HG02885 (cell line): ENCODE measurements around the gene UBE2Q1.

ENCODE experiments used
- ATAC-seq: cut with Tn5 transposase; IDR thresholded peaks from one replicate; pipeline ENCODE4 v1.9.1; 2021; ENCODE audit warnings: mild to moderate bottlenecking; ENCODE audit not compliant: unreplicated experiment, poor library complexity

Gene UBE2Q1

DNA sequence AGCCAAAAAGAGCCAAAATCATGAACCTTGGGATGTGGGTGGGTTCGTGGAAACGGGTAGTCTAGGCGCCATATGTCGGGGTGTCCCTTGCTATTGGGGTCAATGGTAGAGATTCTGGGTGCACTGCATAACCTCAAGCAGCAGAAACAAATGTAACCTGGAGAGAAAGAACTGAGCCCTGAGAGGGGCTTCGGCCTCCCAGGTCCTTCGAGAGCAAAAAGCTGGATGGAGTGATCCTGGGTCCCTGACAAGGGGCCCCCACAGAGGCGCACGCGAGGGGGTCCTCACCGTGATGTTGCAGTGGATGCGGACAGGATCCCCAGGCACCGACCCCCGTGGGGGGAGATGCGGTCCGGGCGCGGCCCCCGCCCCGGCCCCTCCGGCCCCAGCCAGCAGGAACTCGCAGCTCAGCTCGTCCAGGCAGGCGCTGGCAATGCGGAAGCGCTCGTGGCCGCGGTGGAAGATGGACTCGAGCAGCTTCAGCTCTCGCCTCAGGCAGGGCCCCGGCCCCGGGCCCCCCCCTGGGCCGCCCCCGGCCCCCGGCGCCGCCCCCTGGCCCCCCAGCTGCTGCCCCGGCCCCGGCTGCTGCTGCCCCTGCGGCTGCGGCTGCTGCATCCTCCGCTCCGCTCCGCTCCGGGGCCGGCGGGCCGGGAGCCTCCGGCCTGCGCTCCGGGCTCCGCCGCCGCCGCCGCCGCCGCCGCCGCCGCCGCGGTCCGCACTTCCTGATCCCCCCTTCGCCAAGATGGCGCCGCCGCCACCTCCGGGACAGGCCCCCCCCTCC, at the start of gene UBE2Q1:
Gene UBE2Q1 (minus strand): TSS at position 724 of the 781 bp plus-strand sequence. CDS start 109 bp downstream, at position 615.
- peak; percentile 18 for ATAC-seq

DNA sequence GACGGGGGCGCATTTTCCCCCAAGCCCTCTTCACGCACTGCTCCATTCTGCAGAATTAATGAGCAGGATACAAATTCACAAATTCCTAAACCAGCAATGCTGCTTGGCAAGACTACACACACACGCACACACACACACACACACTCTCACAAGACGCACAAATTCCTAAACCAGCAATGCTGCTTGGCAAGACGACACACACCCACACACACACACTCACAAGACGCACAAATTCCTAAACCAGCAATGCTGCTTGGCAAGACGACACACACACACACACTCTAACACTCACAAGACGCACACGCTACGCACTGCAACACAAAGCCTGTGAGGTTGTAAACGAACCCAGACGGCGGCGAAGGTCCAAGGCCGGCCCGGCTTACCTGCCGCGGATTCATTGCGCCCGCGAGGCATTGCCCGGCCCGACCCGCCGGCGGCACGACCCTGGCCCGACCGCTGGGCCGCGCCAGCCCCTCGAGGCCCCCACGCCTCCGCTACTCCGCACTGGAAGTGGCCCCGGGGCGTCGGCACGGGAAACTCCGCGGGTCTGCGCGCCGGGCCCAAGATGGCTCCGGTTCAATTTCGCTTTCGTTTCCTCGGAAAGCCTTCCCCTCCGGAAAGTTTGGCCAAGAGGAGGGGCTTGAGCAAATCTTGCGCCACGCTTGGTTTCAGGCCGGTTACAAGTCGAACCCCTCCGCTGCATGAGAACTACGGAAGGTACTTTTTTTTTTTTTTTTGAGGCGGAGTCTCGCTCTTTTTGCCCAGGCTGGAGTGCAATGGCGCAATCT, 49.3 kb upstream of the UBE2Q1 start, which contains the start of gene ADAR:
Gene ADAR (minus strand): TSS at position 578 of the 788 bp plus-strand sequence. CDS start 180 bp downstream, at position 398.
- ATAC-seq: peak; percentile 71

DNA sequence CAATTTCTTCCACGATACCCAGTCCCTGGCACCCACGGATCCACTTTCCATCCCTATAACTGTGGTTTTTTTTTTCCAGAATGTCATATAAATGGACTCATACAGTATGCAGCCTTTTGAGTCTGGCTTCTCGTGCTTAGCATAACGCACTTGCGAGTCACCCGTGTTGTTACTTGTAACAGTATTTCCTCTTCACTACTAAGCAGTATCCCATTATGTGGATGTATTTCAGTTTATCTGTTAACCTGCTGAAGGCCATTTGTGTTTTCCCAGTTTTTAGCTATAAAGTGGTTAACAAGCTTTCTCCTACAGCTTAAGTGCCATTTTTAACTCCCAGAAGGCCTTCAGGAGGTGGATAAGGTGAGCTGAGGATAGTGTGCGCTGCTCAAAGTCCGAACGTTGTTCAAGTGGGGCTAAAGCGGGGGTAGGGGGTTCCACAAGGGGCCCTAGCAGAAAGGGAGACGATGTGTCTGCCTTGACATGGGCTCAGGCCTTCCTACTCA, 48.7 kb upstream of the UBE2Q1 start:
- ATAC-seq: peak; percentile 21

DNA sequence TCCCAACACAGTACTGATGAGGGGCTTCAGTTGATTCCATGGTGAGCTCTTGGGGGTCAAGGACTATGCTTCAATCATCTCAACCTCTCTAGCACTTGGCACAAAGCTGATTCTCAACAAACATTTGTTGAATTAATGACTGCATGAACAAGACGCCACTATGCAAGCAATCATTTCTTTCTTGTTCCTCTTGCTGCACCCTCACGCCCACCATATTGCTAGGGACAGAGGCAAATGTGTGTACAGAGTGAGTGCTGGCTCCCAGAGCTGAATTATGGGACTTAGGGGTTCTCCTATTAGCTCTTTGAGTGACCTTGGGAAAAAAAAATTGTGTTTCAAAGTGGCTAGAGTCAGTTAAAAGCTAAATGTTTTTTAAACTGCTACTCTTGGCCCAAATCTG, 47.1 kb upstream of the UBE2Q1 start:
- ATAC-seq: no peak

DNA sequence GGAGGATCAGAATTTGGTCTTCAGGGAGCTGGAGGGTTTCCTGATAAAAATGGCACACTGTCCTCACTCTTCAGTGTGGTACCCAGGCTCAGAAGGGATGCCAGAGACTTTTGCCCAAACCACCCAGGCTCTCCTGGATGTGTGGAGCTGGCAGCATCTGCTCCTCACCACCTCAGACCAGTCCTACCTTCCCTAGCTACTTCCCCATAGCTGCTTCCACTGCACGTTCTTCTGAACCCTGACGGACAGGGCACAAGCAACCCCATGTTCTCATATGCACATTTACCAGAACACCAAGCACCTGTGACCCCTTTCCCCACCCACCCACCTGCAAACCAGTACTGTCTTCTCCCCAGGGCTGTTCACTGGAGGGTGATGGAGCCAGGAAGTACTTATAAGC, 44.9 kb upstream of the UBE2Q1 start:
- no peak for ATAC-seq

DNA sequence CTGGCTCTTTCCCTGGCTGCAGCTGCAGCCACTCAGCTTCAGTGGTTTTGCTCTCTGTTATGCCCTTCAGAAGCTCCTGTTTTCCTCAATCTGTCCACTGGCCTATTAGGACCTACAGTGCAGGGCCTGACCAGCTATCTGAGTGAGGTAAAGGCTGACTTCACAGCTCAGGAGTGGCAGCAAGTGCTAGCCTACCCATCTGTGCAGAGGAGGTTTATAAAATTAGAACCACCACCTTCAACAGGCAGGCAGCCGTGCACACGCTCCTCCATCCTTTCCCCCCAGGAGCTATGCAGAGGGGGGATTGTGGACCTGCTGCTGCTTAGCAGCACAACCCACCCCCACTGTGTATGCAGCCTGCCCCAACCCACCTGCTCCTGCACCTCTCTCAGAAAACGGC, 41.2 kb upstream of the UBE2Q1 start:
- no peak for ATAC-seq

DNA sequence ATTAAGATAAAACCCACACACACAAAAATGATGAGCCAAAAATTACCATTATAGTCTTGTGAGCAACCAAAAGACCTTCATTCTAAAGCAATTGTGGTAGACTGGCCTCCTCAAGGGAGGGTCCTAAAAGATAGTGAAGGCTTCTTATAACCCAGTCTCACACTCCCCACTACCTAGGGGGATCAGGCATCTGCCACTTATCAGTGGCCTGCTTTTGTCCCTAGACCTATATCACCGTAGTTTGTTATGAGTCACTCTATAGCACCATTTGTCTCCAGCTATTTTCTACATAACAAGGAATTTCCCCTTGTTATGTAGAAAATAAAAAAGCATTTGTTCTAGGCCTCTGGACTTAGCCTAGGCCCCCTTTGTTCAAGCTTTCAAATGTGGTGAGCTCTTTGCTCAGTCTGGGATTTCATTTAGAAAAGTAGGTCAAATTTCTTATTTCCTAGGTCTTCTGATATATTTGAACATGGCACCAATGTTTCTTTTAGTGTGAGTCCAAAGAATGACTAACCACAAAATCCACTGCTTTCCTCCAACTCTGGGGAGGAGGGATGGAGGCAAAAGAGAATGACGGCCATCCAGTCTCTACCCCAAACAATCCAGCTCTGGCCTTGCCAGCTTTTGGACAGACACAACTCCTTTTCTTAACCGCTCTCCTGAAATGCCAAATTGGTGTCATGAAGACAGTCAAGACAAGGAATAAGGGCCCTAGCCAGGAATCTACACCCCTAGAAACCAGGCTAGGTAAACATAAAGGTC, 40.6 kb upstream of the UBE2Q1 start:
- ATAC-seq: no peak

DNA sequence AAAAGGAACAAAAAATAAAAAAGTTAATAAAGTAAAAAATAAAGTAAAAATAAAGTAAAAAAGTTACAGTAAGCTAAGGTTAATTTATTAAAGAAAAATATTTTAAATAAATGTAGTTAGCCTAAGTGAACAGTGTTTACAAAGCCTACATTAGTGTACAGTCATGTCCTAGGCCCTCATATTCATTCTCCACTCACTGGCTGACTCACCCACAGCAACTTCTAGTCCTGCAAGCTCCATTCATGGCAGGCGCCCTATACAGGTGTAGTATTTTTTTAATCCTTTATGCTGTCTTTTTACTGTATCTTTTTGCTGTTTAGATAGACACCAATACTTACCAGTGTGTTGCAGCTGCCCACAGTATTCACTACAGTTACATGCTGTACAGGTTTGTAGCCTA, 37.2 kb upstream of the UBE2Q1 start:
- ATAC-seq: no peak

DNA sequence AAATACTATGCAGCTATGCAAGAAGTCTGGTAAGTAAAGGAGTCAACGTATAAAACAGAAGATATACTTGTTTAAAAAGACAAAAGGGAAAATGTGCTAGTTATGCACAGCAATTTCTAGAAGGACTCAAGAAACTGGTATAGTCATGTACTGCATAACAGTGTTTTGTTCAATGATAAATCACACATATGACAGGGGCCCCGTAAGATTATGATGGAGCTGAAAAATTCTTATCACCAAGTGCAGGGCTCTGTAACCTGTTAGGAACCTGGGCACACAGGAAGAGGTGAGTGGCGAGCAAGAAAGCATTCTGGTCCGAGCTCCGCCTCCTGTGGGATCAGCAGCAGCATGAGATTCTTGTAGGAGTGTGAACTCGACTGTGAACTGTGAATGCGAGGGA, 36.3 kb upstream of the UBE2Q1 start:
- ATAC-seq: no peak

DNA sequence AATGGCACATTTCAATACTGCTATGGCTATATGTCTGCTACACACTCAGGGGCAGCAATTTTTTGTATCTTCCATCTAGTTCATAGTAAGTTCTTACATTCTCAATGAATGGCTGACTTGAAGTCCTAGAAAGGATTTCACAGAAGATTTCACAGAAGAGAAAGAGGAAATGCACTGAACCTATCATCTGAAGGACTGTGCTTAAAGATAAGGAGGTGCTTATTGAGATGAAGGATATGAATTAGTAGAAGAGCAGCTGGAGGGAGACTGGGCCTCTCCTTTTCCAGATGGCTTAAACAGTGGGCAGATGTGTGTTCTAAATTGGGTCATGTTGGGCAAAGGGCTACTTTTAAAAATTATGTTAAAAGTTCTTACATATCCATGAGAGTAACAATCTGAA, 34.9 kb upstream of the UBE2Q1 start:
- no peak for ATAC-seq

DNA sequence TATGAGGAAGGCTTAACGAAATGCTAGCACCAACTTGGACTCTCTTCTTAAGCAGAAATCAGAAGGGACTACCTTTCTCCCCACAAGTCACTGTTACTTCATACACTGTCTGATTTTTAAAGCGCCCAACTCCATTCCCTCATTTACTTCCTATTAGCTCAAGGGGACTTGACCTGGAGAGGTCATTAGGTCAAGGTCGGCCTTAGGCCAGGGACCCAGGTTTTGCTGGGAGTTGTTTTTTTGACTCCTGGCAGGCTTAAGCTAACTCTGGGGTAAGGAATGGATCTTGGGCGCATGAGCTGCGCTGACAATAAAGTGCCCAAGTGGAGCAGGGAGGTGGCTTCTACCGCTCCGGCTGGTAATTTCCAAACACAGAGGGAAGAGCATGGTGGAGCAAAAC, 32.7 kb upstream of the UBE2Q1 start:
- no peak for ATAC-seq

DNA sequence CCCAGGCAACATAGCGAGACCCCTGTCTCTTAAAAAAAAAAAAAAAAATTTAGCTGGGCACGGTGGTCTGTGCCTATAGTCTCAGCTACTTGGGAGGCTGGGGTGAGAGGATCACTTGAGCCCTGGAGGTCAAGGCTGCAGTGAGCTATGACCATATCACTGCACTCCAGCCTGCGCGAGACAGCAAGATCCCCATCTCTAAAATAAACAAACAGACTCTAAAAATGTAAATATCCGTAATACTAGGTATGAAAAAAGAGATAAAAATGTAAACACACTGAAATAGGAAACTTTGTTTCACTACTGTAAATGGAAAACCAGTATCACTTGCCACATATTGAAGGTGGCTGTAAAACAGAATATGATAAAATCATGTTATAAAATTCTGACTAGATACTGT, 32.3 kb upstream of the UBE2Q1 start:
- ATAC-seq: no peak

DNA sequence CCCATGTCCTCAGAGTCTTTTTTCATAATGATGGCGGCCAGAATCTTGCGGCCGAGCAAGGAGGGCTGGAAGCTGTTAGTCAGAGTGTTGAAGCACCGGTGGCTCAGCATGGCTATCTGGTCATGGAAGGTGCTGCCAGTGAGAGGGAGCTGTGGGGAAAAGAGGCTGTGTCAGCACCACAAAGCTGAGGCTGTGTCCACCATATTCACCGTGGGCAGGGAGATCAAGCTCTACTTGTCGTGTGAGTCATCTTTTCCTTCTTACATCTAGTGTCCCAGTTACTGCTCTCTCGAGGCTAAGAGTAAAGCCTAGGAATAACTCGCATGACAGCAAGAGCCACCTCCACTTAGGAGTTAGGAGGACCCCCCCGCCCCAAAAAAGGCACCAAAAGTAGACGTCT, 31.3 kb upstream of the UBE2Q1 start:
- no peak for ATAC-seq

DNA sequence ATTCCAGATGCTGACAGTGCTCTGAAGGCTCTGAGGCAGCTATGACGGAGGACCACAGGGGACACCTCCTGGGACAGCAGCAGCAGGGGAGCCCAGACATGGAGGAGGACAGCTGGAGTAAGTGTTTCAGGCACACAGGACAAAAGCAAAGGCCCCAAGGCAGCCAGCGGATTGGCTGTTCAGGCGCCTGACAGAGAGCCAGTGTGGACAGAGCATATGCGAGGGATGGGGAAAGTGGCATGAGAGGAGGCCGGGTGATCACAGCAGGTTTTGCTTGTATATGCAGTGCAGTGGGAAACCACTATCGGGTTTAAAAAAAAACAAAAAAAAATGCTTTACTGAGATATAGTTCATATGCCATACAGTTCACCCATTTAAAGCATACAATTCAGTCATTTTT, 28.2 kb upstream of the UBE2Q1 start:
- ATAC-seq: no peak

DNA sequence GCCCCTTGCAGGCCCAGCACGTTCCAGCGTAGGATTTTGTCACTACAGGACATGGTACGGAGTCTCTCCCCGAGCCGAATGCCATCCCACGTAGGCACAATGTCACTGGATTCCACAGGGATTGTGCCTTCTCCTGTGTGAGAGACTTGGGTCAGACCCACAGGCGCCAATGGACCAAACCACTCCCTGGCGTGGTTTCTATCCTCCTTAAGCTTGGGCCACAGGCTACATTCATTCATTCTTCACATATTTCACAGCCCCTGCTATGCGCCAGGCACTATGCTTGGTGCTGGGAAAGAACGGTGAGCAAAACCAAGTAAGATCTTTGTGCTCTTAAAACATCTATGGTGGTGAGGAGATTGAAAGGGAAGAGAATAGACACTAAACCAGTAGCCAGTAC, 27.8 kb upstream of the UBE2Q1 start:
- ATAC-seq: no peak

DNA sequence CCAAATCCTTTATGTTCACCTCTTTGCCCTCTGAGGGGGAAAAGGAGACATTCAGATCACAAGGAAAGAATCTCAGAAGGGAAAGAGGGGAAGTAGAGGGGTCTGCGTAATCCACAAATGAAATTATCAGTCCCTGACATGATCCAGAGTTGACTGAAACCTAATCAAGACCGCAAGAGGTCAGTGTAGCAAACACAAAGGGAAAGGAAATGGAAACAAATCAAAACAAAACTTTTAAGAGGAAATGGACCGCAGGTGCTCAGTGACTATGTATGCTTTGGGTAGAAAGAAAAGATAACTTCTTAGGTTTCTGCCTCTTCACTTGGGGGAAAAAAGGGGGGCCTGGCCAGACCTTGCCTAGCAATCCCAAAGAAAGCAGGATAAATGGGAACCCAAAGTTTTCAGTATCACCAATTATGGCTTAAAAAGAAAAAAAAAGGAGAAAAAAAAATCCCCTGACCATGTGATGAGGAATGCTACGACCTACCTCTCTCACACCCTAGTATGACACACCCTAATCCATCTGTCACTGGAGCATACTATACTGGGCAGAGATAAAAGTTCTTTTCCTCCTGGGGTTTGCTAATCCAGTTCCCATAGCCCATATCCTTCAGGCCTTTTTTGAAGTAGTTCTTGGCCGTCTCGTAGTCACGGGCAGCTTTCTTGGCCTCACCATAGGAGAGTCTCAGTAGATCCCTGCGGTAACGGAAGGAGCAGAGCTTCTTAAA, 26.0 kb upstream of the UBE2Q1 start:
- ATAC-seq: no peak

DNA sequence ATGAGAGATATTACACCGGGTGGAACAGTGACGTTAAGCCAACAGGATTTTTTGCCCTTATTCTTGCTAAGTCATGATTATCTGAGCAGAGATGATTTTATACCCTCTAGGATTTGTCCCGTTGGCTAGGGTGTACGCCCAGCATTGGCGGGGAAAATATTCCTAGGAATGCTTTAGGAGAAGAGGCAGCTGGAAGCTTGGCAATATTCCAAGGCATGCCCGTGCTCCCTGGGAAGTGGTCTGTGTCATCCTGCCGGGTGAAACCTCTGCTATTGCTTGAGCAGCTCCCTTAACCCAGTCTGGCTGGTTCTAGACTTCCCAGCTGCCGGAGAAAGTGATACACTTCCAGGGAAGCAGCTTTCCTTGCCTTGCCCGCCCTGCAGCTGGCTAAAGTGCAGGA, 25.3 kb upstream of the UBE2Q1 start:
- no peak for ATAC-seq

DNA sequence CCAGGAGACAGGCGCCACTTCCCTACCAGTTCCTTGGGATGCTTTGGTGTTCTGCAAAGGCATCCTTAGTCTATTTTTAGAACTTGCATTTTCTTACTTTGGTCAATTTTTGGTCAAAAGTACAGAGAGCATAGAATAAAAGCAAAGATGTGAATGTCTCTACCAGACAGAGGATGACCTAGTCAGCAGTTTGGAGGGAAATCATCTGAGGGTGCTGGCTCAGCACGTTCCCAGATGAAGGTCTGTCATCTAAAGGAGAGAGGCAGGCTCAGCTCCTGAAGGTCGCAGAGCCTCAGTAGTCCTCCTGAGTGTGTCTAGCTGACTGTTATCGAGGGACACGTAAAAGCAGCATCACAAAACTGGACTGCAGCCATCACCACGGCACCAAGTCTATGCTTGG, 24.4 kb upstream of the UBE2Q1 start:
- no peak for ATAC-seq

DNA sequence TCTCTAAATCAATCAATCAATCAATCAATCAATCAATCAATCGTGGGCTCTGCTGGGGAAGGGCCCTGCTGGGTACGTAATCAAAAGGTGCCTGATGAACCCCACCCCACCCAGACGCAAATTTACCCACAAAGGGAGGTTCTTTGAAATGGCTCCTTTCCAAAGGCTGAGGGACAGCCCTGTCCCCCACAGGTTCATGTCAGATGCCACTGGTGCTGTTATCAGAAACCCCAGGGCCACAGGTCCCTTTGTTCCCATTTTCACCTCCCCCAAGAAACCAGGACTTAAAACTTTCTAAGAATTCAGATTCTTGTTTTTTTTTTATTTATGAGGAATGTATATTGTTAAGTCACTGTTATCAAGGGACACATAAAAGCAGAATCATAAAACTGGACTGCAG, 23.3 kb upstream of the UBE2Q1 start:
- ATAC-seq: no peak

DNA sequence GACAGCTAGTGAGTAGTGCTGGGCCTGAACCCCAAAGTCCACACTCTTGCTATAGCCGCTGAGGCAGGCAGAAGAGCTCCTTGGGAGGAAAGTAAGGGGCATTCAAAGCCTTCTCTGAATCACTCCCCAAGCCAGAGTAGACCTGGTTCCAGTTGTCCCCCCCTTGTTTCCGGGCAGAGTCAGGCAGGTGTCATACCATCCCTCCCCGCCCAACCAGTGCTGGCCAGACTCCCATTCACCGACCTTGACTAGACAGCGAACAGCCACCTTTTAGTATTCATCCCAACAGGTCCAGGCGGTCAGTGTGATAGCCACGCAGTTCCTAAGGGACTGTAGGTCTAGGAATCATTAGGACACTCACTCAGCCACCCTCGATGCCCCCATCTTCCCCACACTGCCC, 20.9 kb upstream of the UBE2Q1 start:
- no peak for ATAC-seq
